HCT116 (cell line): ENCODE data around the gene OS9. TPM values are rescaled to one million over a fixed set of nuclear protein-coding genes. Genes with fewer than 3 reads are reported as not detected.

Experiments used
- ATAC-seq: fragments of 200-7000 bp; cut with Tn5 transposase; 2 replicates; pipeline ENCODE4 v1.9.1; 2020; ENCODE audit warnings: mild to moderate bottlenecking, moderate library complexity
- BruUV-seq: library from RNA; stranded (reverse); fragments of 400-500 nt; replicated peaks from 2 replicates; lab custom pipeline; 2021; lab: Mats Ljungman, UMichigan
- CTCF ChIA-PET: fragments of 300-600 bp; sonication (Branson Sonifier 250); formaldehyde crosslinking; loops from one replicate; lab custom pipeline; 2021; ENCODE audit warnings: antibody characterized with exemption; lab: Charles Lee
- POLR2A ChIA-PET: fragments of 300-600, 350-600 bp; sonication (Branson Sonifier 250); formaldehyde crosslinking; loops from one replicate; lab custom pipeline; 2021; ENCODE audit warnings: antibody characterized with exemption; lab: Charles Lee
- RAD21 ChIA-PET, 2 experiments: fragments of 300-600 bp; sonication (Branson Sonifier 250); formaldehyde crosslinking; loops; one replicate each; lab custom pipeline; 2023; ENCODE audit warnings: low total read pairs in 2 of 2; ENCODE audit not compliant: uncharacterized antibody in 2 of 2, unreplicated experiment in 2 of 2, low non-redundant PET in 1 of 2; lab: Charles Lee
- DNase-seq: peaks from one replicate; pipeline ENCODE4 v3.0.0-alpha.2; 2010; ENCODE audit warnings: low read depth, low spot score
- H2AFZ ChIP-seq: fragments of 200-600 bp; shearing (Covaris generic), sonication (generic); 2 replicates; pipeline ENCODE4 v1.6.1; 2017; ENCODE audit warnings: low read depth, mixed run types, mixed read lengths, antibody characterized with exemption, low read length; ENCODE audit not compliant: poor library complexity, severe bottlenecking
- H3K27ac ChIP-seq: 2 replicates; pipeline ENCODE4 v1.5.1; 2012; ENCODE audit warnings: low read depth, low read length
- H3K27me3 ChIP-seq: fragments of 200-600 bp; sonication (generic); 2 replicates; pipeline ENCODE4 v1.6.1; 2016; ENCODE audit warnings: mixed run types, low read length, mixed read lengths; ENCODE audit not compliant: insufficient read depth
- H3K36me3 ChIP-seq, 2 experiments: fragments of 200-500 bp in 1 of 2; fragments of 200-600 bp in 1 of 2; sonication (Bioruptor generic) in 1 of 2; sonication (generic) in 1 of 2; 2 replicates each; pipeline versions ENCODE4 v1.5.1 to v1.6.1; 2014 to 2016; ENCODE audit warnings: low read length in 2 of 2, inconsistent platforms in 1 of 2, mixed read lengths in 1 of 2, mixed run types in 1 of 2; ENCODE audit not compliant: insufficient read depth in 2 of 2, control insufficient read depth in 1 of 2
- H3K4me1 ChIP-seq, 2 experiments: fragments of 200-600 bp in 1 of 2; sonication (generic) in 1 of 2; 2 replicates each; pipeline versions ENCODE4 v1.5.1 to v1.6.1; 2012 to 2017; ENCODE audit warnings: low read length in 2 of 2, inconsistent platforms in 1 of 2, mild to moderate bottlenecking in 1 of 2, mixed read lengths in 1 of 2, mixed run types in 1 of 2, moderate library complexity in 1 of 2; ENCODE audit not compliant: insufficient read depth in 2 of 2, control insufficient read depth in 1 of 2
- H3K4me2 ChIP-seq: fragments of 200-600 bp; sonication (generic); 2 replicates; pipeline ENCODE4 v1.6.1; 2017; ENCODE audit warnings: mixed run types, low read length, mixed read lengths
- H3K4me3 ChIP-seq, 2 experiments: fragments of 200-600 bp in 1 of 2; sonication (generic) in 1 of 2; replicated peaks in 1 of 2; 2 replicates each; pipeline ENCODE4 v1.5.1; 2011 to 2016; ENCODE audit warnings: low read length in 2 of 2, control low read depth in 1 of 2, low read depth in 1 of 2, mild to moderate bottlenecking in 1 of 2, mixed read lengths in 1 of 2, mixed run types in 1 of 2
- H3K79me2 ChIP-seq: fragments of 200-600 bp; sonication (generic); 2 replicates; pipeline ENCODE4 v1.6.1; 2017; ENCODE audit warnings: mild to moderate bottlenecking, mixed run types, low read length, moderate library complexity, mixed read lengths; ENCODE audit not compliant: insufficient read depth
- H3K9ac ChIP-seq: fragments of 200-600 bp; sonication (generic); 2 replicates; pipeline ENCODE4 v1.6.1; 2016; ENCODE audit warnings: low read length, mixed read lengths
- H3K9me2 ChIP-seq: fragments of 200-600 bp; sonication (generic), shearing (Covaris generic); 2 replicates; pipeline ENCODE4 v1.6.1; 2017; ENCODE audit warnings: mixed run types, mild to moderate bottlenecking, moderate library complexity; ENCODE audit not compliant: insufficient read depth
- H3K9me3 ChIP-seq, 2 experiments: fragments of 200-500 bp in 1 of 2; fragments of 200-600 bp in 1 of 2; sonication (Bioruptor generic) in 1 of 2; sonication (generic) in 1 of 2; 2 replicates each; pipeline ENCODE4 v1.6.1; 2014 to 2017; ENCODE audit warnings: low read length in 2 of 2, mixed read lengths in 2 of 2, inconsistent platforms in 1 of 2, low read depth in 1 of 2, mild to moderate bottlenecking in 1 of 2, mixed run types in 1 of 2, moderate library complexity in 1 of 2; ENCODE audit not compliant: control insufficient read depth in 1 of 2, insufficient read depth in 1 of 2
- H4K20me1 ChIP-seq: fragments of 200-600 bp; sonication (generic), shearing (Covaris generic); 2 replicates; pipeline ENCODE4 v1.6.1; 2017; ENCODE audit warnings: mixed run types, mild to moderate bottlenecking, moderate library complexity; ENCODE audit not compliant: insufficient read depth
- ATF3 ChIP-seq: IDR thresholded peaks from 2 replicates; pipeline ENCODE4 v1.6.1; 2012
- CBX3 ChIP-seq: IDR thresholded peaks from 2 replicates; pipeline ENCODE4 v1.6.1; 2012; ENCODE audit warnings: low read depth
- CEBPB ChIP-seq: IDR thresholded peaks from 2 replicates; pipeline ENCODE4 v1.6.1; 2012; ENCODE audit warnings: low read depth
- CTCF ChIP-seq, 3 experiments: fragments of 200-600 bp in 1 of 3; sonication (generic) in 1 of 3; IDR thresholded peaks in 2 of 3; conservative IDR thresholded peaks in 1 of 3; 2 replicates each; pipeline ENCODE4 v1.5.1; 2012 to 2017; ENCODE audit warnings: low read depth in 2 of 3, low read length in 2 of 3, antibody characterized with exemption in 1 of 3, borderline replicate concordance in 1 of 3, control low read depth in 1 of 3, mild to moderate bottlenecking in 1 of 3, mixed read lengths in 1 of 3, mixed run types in 1 of 3, moderate library complexity in 1 of 3; ENCODE audit not compliant: insufficient read depth in 1 of 3
- EGR1 ChIP-seq: IDR thresholded peaks from 2 replicates; pipeline ENCODE4 v1.6.1; 2012; ENCODE audit warnings: low read depth
- ELF1 ChIP-seq: IDR thresholded peaks from 2 replicates; pipeline ENCODE4 v1.6.1; 2012; ENCODE audit warnings: low read depth, borderline replicate concordance
- EZH2 ChIP-seq: fragments of 200-600 bp; sonication (generic); IDR thresholded peaks from 2 replicates; pipeline ENCODE4 v1.6.1; 2017; ENCODE audit warnings: antibody characterized with exemption, mixed run types
- EZH2phosphoT487 ChIP-seq: fragments of 200-600 bp; IDR thresholded peaks from 2 replicates; pipeline ENCODE4 v1.6.1; 2018; ENCODE audit warnings: antibody characterized with exemption, borderline replicate concordance
- FOSL1 ChIP-seq: IDR thresholded peaks from 2 replicates; pipeline ENCODE4 v1.6.1; 2012; ENCODE audit warnings: low read depth
- JUND ChIP-seq: IDR thresholded peaks from 2 replicates; pipeline ENCODE4 v1.6.1; 2012
- POLR2A ChIP-seq: IDR thresholded peaks from 2 replicates; pipeline ENCODE4 v1.7.0; 2011; ENCODE audit warnings: borderline replicate concordance; ENCODE audit not compliant: insufficient read depth, insufficient read length; ENCODE audit errors: extremely low read depth
- POLR2AphosphoS5 ChIP-seq: IDR thresholded peaks from 2 replicates; pipeline ENCODE4 v1.6.1; 2011; ENCODE audit warnings: mild to moderate bottlenecking, low read depth, low read length, moderate library complexity
- RAD21 ChIP-seq: IDR thresholded peaks from 2 replicates; pipeline ENCODE4 v1.6.1; 2012; ENCODE audit warnings: low read depth, mild to moderate bottlenecking
- SIN3A ChIP-seq: IDR thresholded peaks from 2 replicates; pipeline ENCODE4 v1.6.1; 2012; ENCODE audit warnings: low read depth
- SRF ChIP-seq: IDR thresholded peaks from 2 replicates; pipeline ENCODE4 v1.6.1; 2012; ENCODE audit warnings: low read depth
- YY1 ChIP-seq: IDR thresholded peaks from 2 replicates; pipeline ENCODE4 v1.6.1; 2011; ENCODE audit warnings: low read length, low read depth, moderate library complexity, mild to moderate bottlenecking; ENCODE audit not compliant: insufficient replicate concordance; ENCODE audit errors: extremely low read depth
- ZBTB33 ChIP-seq: IDR thresholded peaks from 2 replicates; pipeline ENCODE4 v1.6.1; 2011; ENCODE audit warnings: mild to moderate bottlenecking, low read length, moderate library complexity; ENCODE audit not compliant: insufficient replicate concordance; ENCODE audit errors: extremely low read depth
- ZFX ChIP-seq: fragments of 450-650 bp; IDR thresholded peaks from 2 replicates; pipeline ENCODE4 v1.6.1; 2017
- ZNF274 ChIP-seq: fragments of 200-500 bp; sonication (Bioruptor generic); IDR thresholded peaks from 2 replicates; pipeline ENCODE4 v1.6.1; 2014; ENCODE audit warnings: mild to moderate bottlenecking, low read depth, low read length, inconsistent platforms
- intact Hi-C: fragments of 100-400 bp; cut with micrococcal nuclease; formaldehyde crosslinking; loops from 2 replicates; pipeline ENCODE4 v1.10.0; 2022
- total RNA-seq: library from RNA; stranded (reverse); gene quantifications from one replicate; pipeline ENCODE4 v1.2.1, GENCODE V29; 2021; ENCODE audit not compliant: unreplicated experiment
- TF ChIP-seq, protein P1 (sequence below): IDR thresholded peaks from 2 replicates; pipeline ENCODE4 v1.6.1; 2012; ENCODE audit warnings: low read depth

OS9 gene
- total RNA-seq, 1 experiment from 2014 or later: 98.4 TPM

DNA sequence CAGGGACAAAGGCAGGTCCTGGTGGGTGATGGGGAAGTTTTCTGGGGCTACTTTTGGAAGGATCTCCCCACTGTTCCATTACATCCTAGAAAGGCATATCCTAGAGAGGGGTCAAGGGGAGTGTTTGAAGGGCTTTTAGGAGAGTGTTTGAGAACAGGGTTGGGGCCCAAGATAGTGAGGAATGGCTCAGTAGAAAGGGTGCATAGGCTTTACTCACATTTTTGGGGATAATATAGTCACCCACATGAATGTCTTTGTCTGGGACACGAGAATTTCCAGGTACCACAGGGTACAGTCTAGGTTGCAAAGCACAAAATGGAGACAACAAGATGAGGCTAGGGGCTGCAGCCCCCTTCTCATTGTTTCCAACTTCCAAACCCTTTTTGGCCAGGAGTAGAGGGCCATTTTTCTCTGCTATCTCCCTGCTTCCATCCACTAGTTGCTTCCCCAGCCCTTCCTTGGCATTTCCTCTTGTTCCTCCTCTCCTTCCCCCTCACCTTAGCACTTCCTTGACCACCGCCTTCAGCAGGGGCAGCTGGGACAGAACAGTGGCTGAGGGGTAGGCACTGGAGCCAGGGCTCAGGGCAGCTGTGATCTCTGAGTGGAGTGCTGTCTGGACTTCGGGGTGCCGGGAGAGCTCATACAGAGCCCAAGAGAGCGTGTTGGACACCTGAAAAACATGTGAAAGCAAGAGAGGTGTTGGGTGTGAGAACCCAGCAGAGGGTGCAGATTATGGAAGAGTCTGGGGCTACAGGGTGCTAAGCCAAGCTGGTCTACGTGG lies 70.1 kb downstream of the OS9 start:
- no peak for DNase-seq
- intact Hi-C loops: no loop called here
- ChIA-PET POLR2A (interaction anchor here (0.9 kb wide), 1 partner anchor 20 kb away, joined by 4 read pairs; the partner anchor contains the start of gene TSPAN31), RAD21 (no interaction called here), CTCF (interaction anchor here (4.0 kb wide), 1 partner anchor 8 kb away, joined by 51 read pairs; no protein-coding TSS in a partner anchor)
- Histone ChIP-seq H3K9me3 (no peaks in the 10 kb centered on the region), H2AFZ (no peak overlapping the region), H3K79me2 (no peaks in the 10 kb centered on the region), H3K9me2 (no peaks in the 10 kb centered on the region), H3K27me3 (no peaks in the 10 kb centered on the region), H3K9ac (peak overlapping the region; percentile 81), H3K36me3 (peaks cover 9 to 10% of the 10 kb centered on the region in 2 experiments; a peak in 3 of 4 replicates), H4K20me1 (no peaks in the 10 kb centered on the region), H3K4me2 (peak overlapping the region; percentile 100), H3K27ac (peak overlapping the region; percentile 73; the same call in 1 of the 2 replicates), H3K4me3 (peak overlapping the region; percentile 72 to 81), H3K4me1 (peaks cover 11 to 40% of the 10 kb centered on the region in 2 experiments)
- BruUV-seq: no TSS peak
- TF ChIP-seq CBX3 (no peak), ZBTB33 (no peak), POLR2AphosphoS5 (no peak), ELF1 (no peak), ZFX (no peak), EGR1 (no peak), CEBPB (no peak), JUND (no peak), EZH2 (no peak), POLR2A (no peak), FOSL1 (no peak), CTCF (IDR thresholded peaks at IDR 0.05 in 2 of 3, conservative IDR thresholded peaks at IDR 0.05 in 1 of 3; ENCODE audit: borderline replicate concordance in 1 of 3, insufficient read depth in 1 of 3, low read depth in 2 of 3, low read length in 2 of 3) (no peak), RAD21 (no peak), YY1 (no peak), SRF (no peak), SIN3A (no peak), ATF3 (no peak), ZNF274 (no peak), EZH2phosphoT487 (no peak)
- TF ChIP-seq, protein P1, sequence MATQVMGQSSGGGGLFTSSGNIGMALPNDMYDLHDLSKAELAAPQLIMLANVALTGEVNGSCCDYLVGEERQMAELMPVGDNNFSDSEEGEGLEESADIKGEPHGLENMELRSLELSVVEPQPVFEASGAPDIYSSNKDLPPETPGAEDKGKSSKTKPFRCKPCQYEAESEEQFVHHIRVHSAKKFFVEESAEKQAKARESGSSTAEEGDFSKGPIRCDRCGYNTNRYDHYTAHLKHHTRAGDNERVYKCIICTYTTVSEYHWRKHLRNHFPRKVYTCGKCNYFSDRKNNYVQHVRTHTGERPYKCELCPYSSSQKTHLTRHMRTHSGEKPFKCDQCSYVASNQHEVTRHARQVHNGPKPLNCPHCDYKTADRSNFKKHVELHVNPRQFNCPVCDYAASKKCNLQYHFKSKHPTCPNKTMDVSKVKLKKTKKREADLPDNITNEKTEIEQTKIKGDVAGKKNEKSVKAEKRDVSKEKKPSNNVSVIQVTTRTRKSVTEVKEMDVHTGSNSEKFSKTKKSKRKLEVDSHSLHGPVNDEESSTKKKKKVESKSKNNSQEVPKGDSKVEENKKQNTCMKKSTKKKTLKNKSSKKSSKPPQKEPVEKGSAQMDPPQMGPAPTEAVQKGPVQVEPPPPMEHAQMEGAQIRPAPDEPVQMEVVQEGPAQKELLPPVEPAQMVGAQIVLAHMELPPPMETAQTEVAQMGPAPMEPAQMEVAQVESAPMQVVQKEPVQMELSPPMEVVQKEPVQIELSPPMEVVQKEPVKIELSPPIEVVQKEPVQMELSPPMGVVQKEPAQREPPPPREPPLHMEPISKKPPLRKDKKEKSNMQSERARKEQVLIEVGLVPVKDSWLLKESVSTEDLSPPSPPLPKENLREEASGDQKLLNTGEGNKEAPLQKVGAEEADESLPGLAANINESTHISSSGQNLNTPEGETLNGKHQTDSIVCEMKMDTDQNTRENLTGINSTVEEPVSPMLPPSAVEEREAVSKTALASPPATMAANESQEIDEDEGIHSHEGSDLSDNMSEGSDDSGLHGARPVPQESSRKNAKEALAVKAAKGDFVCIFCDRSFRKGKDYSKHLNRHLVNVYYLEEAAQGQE: no peak
- ATAC-seq: no peak
